Panc1 (cell line): Measurements from ENCODE around the gene KCNN3. TPM values are rescaled to one million over a fixed set of nuclear protein-coding genes. Genes with fewer than 3 reads are reported as not detected.

Experiments used
- ATAC-seq: fragments of 200-7000 bp; cut with Tn5 transposase; 2 replicates; pipeline ENCODE4 v1.9.1; 2020; ENCODE audit warnings: mild to moderate bottlenecking, moderate library complexity
- BruUV-seq: library from RNA; stranded (reverse); fragments of 400-500 nt; replicated peaks from 2 replicates; lab custom pipeline; 2021; lab: Mats Ljungman, UMichigan
- CTCF ChIA-PET: fragments of 300-600 bp; sonication (Branson Sonifier 250); formaldehyde crosslinking; loops from one replicate; lab custom pipeline; 2022; ENCODE audit warnings: antibody characterized with exemption; lab: Charles Lee
- POLR2A ChIA-PET: fragments of 300-600 bp; sonication (Branson Sonifier 250); formaldehyde crosslinking; loops from one replicate; lab custom pipeline; 2022; ENCODE audit warnings: antibody characterized with exemption; lab: Charles Lee
- DNase-seq: peaks from one replicate; pipeline ENCODE4 v3.0.0-alpha.2; 2010; ENCODE audit warnings: low read depth, low spot score
- H3K27ac ChIP-seq: 2 replicates; pipeline ENCODE4 v1.5.1; 2011; ENCODE audit warnings: mild to moderate bottlenecking, low read length, inconsistent platforms
- H3K27me3 ChIP-seq: fragments of 200-500 bp; sonication (Bioruptor generic); 2 replicates; pipeline ENCODE4 v1.6.0; 2014; ENCODE audit warnings: low read length, inconsistent platforms; ENCODE audit not compliant: control insufficient read depth, insufficient read depth
- H3K36me3 ChIP-seq: fragments of 200-500 bp; sonication (Bioruptor generic); 2 replicates; pipeline ENCODE4 v1.5.1; 2014; ENCODE audit warnings: inconsistent platforms, mild to moderate bottlenecking, low read length, moderate library complexity; ENCODE audit not compliant: control insufficient read depth, insufficient read depth
- H3K4me1 ChIP-seq: 2 replicates; pipeline ENCODE4 v1.5.1; 2011; ENCODE audit warnings: inconsistent platforms, mild to moderate bottlenecking, low read length, moderate library complexity; ENCODE audit not compliant: control insufficient read depth, insufficient read depth
- H3K4me3 ChIP-seq, 2 experiments: 2 replicates each; pipeline ENCODE4 v1.5.1; 2011 to 2012; ENCODE audit warnings: low read depth in 2 of 2, low read length in 2 of 2, mild to moderate bottlenecking in 2 of 2, inconsistent platforms in 1 of 2, moderate library complexity in 1 of 2
- H3K9me3 ChIP-seq: fragments of 200-500 bp; sonication (Bioruptor generic); 2 replicates; pipeline ENCODE4 v1.5.1; 2014; ENCODE audit warnings: low read depth, mild to moderate bottlenecking, inconsistent platforms, low read length, moderate library complexity; ENCODE audit not compliant: control insufficient read depth, insufficient read depth
- POLR2AphosphoS5 ChIP-seq: IDR thresholded peaks from 2 replicates; pipeline ENCODE4 v1.6.1; 2012; ENCODE audit warnings: mild to moderate bottlenecking, low read depth, low read length, moderate library complexity
- SIN3A ChIP-seq: IDR thresholded peaks from 2 replicates; pipeline ENCODE4 v1.6.1; 2012; ENCODE audit warnings: low read depth, mild to moderate bottlenecking, low read length, moderate library complexity, borderline replicate concordance; ENCODE audit not compliant: insufficient read depth
- TCF7L2 ChIP-seq: IDR thresholded peaks from 2 replicates; pipeline ENCODE4 v1.6.1; 2011; ENCODE audit warnings: mild to moderate bottlenecking, low read depth, low read length, inconsistent platforms
- in situ Hi-C: cut with HindIII; loops from 2 replicates; pipeline ENCODE4 v1.10.0; 2016; ENCODE audit warnings: low sequenced_read_pairs, low pct_unique_long_range_greater_than_20kb
- intact Hi-C: fragments of 100-400 bp; cut with micrococcal nuclease; formaldehyde crosslinking; loops from one replicate; pipeline ENCODE4 v1.10.0; 2022; ENCODE audit not compliant: unreplicated experiment
- total RNA-seq: library from RNA; stranded (reverse); gene quantifications from one replicate; pipeline ENCODE4 v1.2.1, GENCODE V29; 2021; ENCODE audit not compliant: unreplicated experiment
- TF ChIP-seq, protein P1 (sequence below): fragments of 450-650 bp; IDR thresholded peaks from 2 replicates; pipeline ENCODE4 v1.5.1; 2017; ENCODE audit warnings: mild to moderate bottlenecking
- TF ChIP-seq, protein P2 (sequence below), 2 experiments: IDR thresholded peaks; 2 replicates each; pipeline ENCODE4 v1.6.1; 2011 to 2012; ENCODE audit warnings: low read depth in 2 of 2, control low read depth in 1 of 2, low read length in 1 of 2, mild to moderate bottlenecking in 1 of 2, moderate library complexity in 1 of 2; ENCODE audit not compliant: insufficient read depth in 1 of 2

KCNN3 gene
- total RNA-seq, 1 experiment from 2014 or later, result 0.05 TPM

DNA sequence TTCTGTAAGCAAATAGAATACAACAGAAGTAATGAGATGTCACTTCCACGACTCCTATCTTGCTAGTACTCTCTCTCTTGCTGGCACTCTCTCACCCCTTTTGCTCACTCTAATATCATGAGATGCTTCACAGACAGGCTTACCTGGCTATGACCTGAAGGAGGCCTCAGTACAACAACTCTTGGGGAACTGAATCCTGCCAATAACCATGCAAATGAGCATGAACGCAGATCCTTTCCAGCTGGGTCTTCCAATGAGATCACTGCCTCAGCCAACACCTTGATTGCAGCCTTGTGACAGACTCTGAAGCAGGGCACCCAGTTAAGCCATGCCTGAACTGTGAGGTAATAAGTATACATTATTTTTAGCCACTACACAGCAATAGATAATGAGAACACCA is 209.0 kb downstream of the KCNN3 start:
- CTCF ChIA-PET, result no interaction called here

DNA sequence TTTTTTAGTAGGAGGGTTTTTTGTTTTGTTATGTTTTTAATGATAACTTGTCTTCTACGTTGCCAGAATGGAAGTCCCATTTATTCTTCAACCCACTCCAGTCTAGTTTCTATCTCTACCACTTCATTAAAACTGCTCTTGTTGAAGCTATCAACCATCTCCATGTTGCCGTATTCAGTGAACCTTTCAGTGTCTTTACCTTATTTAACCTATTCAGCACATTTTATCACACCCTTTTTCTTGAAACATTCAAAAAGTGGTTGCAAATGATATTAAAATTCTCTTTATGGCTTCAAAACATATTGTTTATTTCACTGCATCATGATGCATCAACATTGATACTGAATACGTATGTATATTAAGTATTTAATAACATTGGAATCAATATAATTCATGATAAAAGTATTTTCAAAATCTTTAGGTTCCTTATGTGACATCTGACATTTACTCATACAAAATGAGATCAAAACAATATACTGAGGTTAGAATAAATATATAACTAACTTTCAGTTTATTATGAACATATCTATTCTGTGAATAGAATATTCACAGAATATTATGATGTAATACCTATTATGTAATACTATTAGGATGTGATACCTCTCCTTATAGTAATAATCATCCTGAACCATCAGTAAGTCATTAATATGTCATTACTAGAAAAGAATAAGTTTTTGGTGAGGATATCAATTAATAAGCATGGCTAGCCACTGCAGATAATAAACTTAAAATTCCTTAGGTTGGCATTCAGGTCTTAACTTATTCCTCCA is 210.1 kb downstream of the KCNN3 start:
- H3K9me3 ChIP-seq, result no peaks in the 10 kb centered on the region
- CTCF ChIA-PET, result no interaction called here
- ATAC-seq (no peak), DNase-seq (no peak)
- no peak overlapping the region for H3K4me3 ChIP-seq
- POLR2A ChIA-PET, result no interaction called here
- TF ChIP-seq, protein P1, sequence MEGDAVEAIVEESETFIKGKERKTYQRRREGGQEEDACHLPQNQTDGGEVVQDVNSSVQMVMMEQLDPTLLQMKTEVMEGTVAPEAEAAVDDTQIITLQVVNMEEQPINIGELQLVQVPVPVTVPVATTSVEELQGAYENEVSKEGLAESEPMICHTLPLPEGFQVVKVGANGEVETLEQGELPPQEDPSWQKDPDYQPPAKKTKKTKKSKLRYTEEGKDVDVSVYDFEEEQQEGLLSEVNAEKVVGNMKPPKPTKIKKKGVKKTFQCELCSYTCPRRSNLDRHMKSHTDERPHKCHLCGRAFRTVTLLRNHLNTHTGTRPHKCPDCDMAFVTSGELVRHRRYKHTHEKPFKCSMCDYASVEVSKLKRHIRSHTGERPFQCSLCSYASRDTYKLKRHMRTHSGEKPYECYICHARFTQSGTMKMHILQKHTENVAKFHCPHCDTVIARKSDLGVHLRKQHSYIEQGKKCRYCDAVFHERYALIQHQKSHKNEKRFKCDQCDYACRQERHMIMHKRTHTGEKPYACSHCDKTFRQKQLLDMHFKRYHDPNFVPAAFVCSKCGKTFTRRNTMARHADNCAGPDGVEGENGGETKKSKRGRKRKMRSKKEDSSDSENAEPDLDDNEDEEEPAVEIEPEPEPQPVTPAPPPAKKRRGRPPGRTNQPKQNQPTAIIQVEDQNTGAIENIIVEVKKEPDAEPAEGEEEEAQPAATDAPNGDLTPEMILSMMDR, result no peak
- TF ChIP-seq SIN3A, result no peak
- no peak for TF ChIP-seq POLR2AphosphoS5
- TF ChIP-seq, protein P2, sequence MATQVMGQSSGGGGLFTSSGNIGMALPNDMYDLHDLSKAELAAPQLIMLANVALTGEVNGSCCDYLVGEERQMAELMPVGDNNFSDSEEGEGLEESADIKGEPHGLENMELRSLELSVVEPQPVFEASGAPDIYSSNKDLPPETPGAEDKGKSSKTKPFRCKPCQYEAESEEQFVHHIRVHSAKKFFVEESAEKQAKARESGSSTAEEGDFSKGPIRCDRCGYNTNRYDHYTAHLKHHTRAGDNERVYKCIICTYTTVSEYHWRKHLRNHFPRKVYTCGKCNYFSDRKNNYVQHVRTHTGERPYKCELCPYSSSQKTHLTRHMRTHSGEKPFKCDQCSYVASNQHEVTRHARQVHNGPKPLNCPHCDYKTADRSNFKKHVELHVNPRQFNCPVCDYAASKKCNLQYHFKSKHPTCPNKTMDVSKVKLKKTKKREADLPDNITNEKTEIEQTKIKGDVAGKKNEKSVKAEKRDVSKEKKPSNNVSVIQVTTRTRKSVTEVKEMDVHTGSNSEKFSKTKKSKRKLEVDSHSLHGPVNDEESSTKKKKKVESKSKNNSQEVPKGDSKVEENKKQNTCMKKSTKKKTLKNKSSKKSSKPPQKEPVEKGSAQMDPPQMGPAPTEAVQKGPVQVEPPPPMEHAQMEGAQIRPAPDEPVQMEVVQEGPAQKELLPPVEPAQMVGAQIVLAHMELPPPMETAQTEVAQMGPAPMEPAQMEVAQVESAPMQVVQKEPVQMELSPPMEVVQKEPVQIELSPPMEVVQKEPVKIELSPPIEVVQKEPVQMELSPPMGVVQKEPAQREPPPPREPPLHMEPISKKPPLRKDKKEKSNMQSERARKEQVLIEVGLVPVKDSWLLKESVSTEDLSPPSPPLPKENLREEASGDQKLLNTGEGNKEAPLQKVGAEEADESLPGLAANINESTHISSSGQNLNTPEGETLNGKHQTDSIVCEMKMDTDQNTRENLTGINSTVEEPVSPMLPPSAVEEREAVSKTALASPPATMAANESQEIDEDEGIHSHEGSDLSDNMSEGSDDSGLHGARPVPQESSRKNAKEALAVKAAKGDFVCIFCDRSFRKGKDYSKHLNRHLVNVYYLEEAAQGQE (IDR thresholded peaks at IDR 0.05; ENCODE audit: insufficient read depth in 1 of 2, low read depth in 2 of 2, low read length in 1 of 2), result no peak
- TF ChIP-seq TCF7L2, result no peak
- intact Hi-C loops (no loop called here), in situ Hi-C loops (no loop called here)
- peaks cover 32% of the 10 kb centered on the region for H3K27me3 ChIP-seq
- no peaks in the 10 kb centered on the region for H3K4me1 ChIP-seq
- no TSS peak for BruUV-seq
- no peaks in the 10 kb centered on the region for H3K36me3 ChIP-seq
- H3K27ac ChIP-seq, result no peak overlapping the region

More for the DNA sequence above, 209.0 kb downstream of the KCNN3 start:
- peaks cover 27% of the 10 kb centered on the region for H3K27me3 ChIP-seq
- DNase-seq (no peak), ATAC-seq (no peak)
- no TSS peak for BruUV-seq
- no peaks in the 10 kb centered on the region for H3K4me1 ChIP-seq
- H3K36me3 ChIP-seq, result no peaks in the 10 kb centered on the region
- POLR2A ChIA-PET, result no interaction called here
- TF ChIP-seq, protein P1, result no peak
- TF ChIP-seq, protein P2 (IDR thresholded peaks at IDR 0.05; ENCODE audit: insufficient read depth in 1 of 2, low read depth in 2 of 2, low read length in 1 of 2), result no peak
- no peak for TF ChIP-seq TCF7L2
- no peak for TF ChIP-seq SIN3A
- no peak for TF ChIP-seq POLR2AphosphoS5
- intact Hi-C loops (no loop called here), in situ Hi-C loops (no loop called here)
- H3K4me3 ChIP-seq, result no peak overlapping the region
- no peak overlapping the region for H3K27ac ChIP-seq
- no peaks in the 10 kb centered on the region for H3K9me3 ChIP-seq
